Small intestine (tissue), 7 donors: Measurements from ENCODE around the gene ACAP2. TPM values are rescaled to one million over a fixed set of nuclear protein-coding genes. Genes with fewer than 3 reads are reported as not detected.
A peak's percentile ranks its signal among the peaks of the same experiment; 100 is the strongest.

Source experiments
- DNase-seq, 2 donors: peaks; one replicate each; pipeline versions ENCODE4 v3.0.0 to v3.0.0-alpha.2; 2013
- FAIRE-seq: peaks from 2 replicates; lab custom pipeline; 2012; peaks lifted over from hg19 to GRCh38; lab: Jason Lieb, UNC
- H3K27ac ChIP-seq, 3 donors: one replicate each; pipeline ENCODE4 v1.5.1; 2013; ENCODE audit warnings: low read length in 2 of 3, mild to moderate bottlenecking in 2 of 3, control low read depth in 1 of 3, inconsistent platforms in 1 of 3, low read depth in 1 of 3, moderate library complexity in 1 of 3
- H3K27me3 ChIP-seq, 3 donors: one replicate each; pipeline ENCODE4 v1.6.1; 2013; ENCODE audit warnings: low read length in 3 of 3, inconsistent platforms in 1 of 3; ENCODE audit not compliant: control insufficient read depth in 3 of 3, insufficient read depth in 3 of 3
- H3K36me3 ChIP-seq, 3 donors: one replicate each; pipeline ENCODE4 v1.6.1; 2013; ENCODE audit warnings: low read length in 3 of 3, inconsistent platforms in 1 of 3, low read depth in 1 of 3, mild to moderate bottlenecking in 1 of 3, moderate library complexity in 1 of 3; ENCODE audit not compliant: control insufficient read depth in 3 of 3, insufficient read depth in 2 of 3
- H3K4me1 ChIP-seq, 3 donors: one replicate each; pipeline ENCODE4 v1.6.1; 2013; ENCODE audit warnings: low read length in 2 of 3, inconsistent platforms in 1 of 3, low read depth in 1 of 3, mild to moderate bottlenecking in 1 of 3, moderate library complexity in 1 of 3; ENCODE audit not compliant: control insufficient read depth in 3 of 3, insufficient read depth in 2 of 3
- H3K4me3 ChIP-seq, 3 donors: one replicate each; pipeline ENCODE4 v1.5.1; 2013; ENCODE audit warnings: low read length in 3 of 3, control low read depth in 1 of 3, inconsistent platforms in 1 of 3, low read depth in 1 of 3, mild to moderate bottlenecking in 1 of 3, moderate library complexity in 1 of 3
- H3K9me3 ChIP-seq, 2 donors: one replicate each; pipeline ENCODE4 v1.6.1; 2013; ENCODE audit warnings: low read depth in 1 of 2, low read length in 1 of 2; ENCODE audit not compliant: control insufficient read depth in 2 of 2, insufficient read depth in 1 of 2
- WGBS, 3 donors: extraction: QIAGEN DNeasy Blood & Tissue Kit; methylation state at CpG; one replicate each; pipeline ENCODE4 v1.1.7; 2013; 5-methylcytosine and 5-hydroxymethylcytosine counted together
- polyA plus RNA-seq, 4 donors: library from polyadenylated mRNA; stranded (reverse) in 3 of 4; unstranded in 1 of 4; fragments of 200-250 nt in 3 of 4; fragments of 120-200 nt in 1 of 4; gene quantifications; one replicate each; pipeline versions ENCODE4 v1.2.1 to v1.2.3, GENCODE V29; 2013
- donor health status: healthy with polysubstance abuse.
- donor health status: control.
- donor health status: control.
- donor health status: Bipolar disorder and iron deficiency.
- donor health status: healthy.

ACAP2 gene
- polyA plus RNA-seq, 4 donors: 9.2 to 30.5 (median 10.3) TPM

GRCh38 chr3:195441051-195441450 is 1.8 kb downstream of the ACAP2 start:
- DNase-seq: no peak
- 22 to 51% (median 36%) methylated on average over 2 of the region's 2 CpGs for WGBS, 3 donors

GRCh38 chr3:195440379-195440778 is 2.4 kb downstream of the ACAP2 start:
- no peak overlapping the region for H3K4me3 ChIP-seq

More at GRCh38 chr3:195441051-195441450, 1.8 kb downstream of the ACAP2 start:
- Histone ChIP-seq H3K4me1 (peaks cover 0 to 12% (median 2%) of the 10 kb centered on the region in 3 donors), H3K27ac (no peak overlapping the region), H3K9me3 (no peaks in the 10 kb centered on the region), H3K4me3 (peak overlapping the region in 1 of 3 donors; percentile 89), H3K36me3 (peaks cover 0 to 3% (median 0%) of the 10 kb centered on the region in 3 donors), H3K27me3 (no peaks in the 10 kb centered on the region)
- FAIRE-seq: no peak

GRCh38 chr3:195438371-195438770 is 4.4 kb downstream of the ACAP2 start:
- Histone ChIP-seq H3K9me3 (no peaks in the 10 kb centered on the region), H3K36me3 (peaks cover 0 to 3% (median 0%) of the 10 kb centered on the region in 3 donors), H3K4me3 (no peak overlapping the region), H3K4me1 (peaks cover 0 to 6% (median 2%) of the 10 kb centered on the region in 3 donors), H3K27ac (no peak overlapping the region), H3K27me3 (no peaks in the 10 kb centered on the region)
- WGBS, 3 donors: 26 to 65% (median 53%) methylated on average over 2 of the region's 2 CpGs
- peak; percentile 22 to 80 for DNase-seq
- FAIRE-seq: no peak

More at GRCh38 chr3:195440379-195440778, 2.4 kb downstream of the ACAP2 start:
- FAIRE-seq (no peak), DNase-seq (no peak)
- peaks cover 0 to 3% (median 0%) of the 10 kb centered on the region in 3 donors for H3K36me3 ChIP-seq
- H3K27me3 ChIP-seq: no peaks in the 10 kb centered on the region
- H3K4me1 ChIP-seq: peaks cover 0 to 12% (median 2%) of the 10 kb centered on the region in 3 donors
- H3K27ac ChIP-seq: no peak overlapping the region
- H3K9me3 ChIP-seq: no peaks in the 10 kb centered on the region
- 61 to 83% (median 79%) methylated on average over 1 of the region's 1 CpG for WGBS, 3 donors

- DNase-seq: no peak
- WGBS, 3 donors: 72 to 90% (median 81%) methylated on average over 3 of the region's 3 CpGs
- FAIRE-seq: no peak
These were observed 17.0 kb downstream of the ACAP2 start for GRCh38 chr3:195425849-195426248.

GRCh38 chr3:195423818-195424217 is 19.0 kb downstream of the ACAP2 start:
- no peak overlapping the region for H3K4me3 ChIP-seq
- DNase-seq (no peak), FAIRE-seq (no peak)
- H3K36me3 ChIP-seq: no peaks in the 10 kb centered on the region
- no peaks in the 10 kb centered on the region for H3K27me3 ChIP-seq
- peaks cover 0 to 5% of the 10 kb centered on the region in 2 donors for H3K9me3 ChIP-seq
- peaks cover 0 to 2% (median 0%) of the 10 kb centered on the region in 3 donors for H3K4me1 ChIP-seq
- 93 to 97% (median 97%) methylated on average over 2 of the region's 2 CpGs for WGBS, 3 donors
- no peak overlapping the region for H3K27ac ChIP-seq

More at GRCh38 chr3:195425849-195426248, 17.0 kb downstream of the ACAP2 start:
- no peaks in the 10 kb centered on the region for H3K27me3 ChIP-seq
- H3K4me1 ChIP-seq: peaks cover 0 to 2% (median 0%) of the 10 kb centered on the region in 3 donors
- peaks cover 0 to 5% of the 10 kb centered on the region in 2 donors for H3K9me3 ChIP-seq
- no peaks in the 10 kb centered on the region for H3K36me3 ChIP-seq
- no peak overlapping the region for H3K4me3 ChIP-seq
- no peak overlapping the region for H3K27ac ChIP-seq

GRCh38 chr3:195421400-195421799 is 21.4 kb downstream of the ACAP2 start:
- no peak for FAIRE-seq
- Histone ChIP-seq H3K27me3 (no peaks in the 10 kb centered on the region), H3K36me3 (no peaks in the 10 kb centered on the region), H3K4me1 (peaks cover 0 to 2% (median 0%) of the 10 kb centered on the region in 3 donors), H3K9me3 (no peaks in the 10 kb centered on the region), H3K4me3 (no peak overlapping the region), H3K27ac (no peak overlapping the region)
- DNase-seq: no peak
- WGBS, 3 donors: 93 to 96% (median 95%) methylated on average over 4 of the region's 4 CpGs

- Histone ChIP-seq H3K36me3 (peaks cover 0 to 2% (median 0%) of the 10 kb centered on the region in 3 donors), H3K27me3 (no peaks in the 10 kb centered on the region), H3K4me3 (no peak overlapping the region), H3K4me1 (no peaks in the 10 kb centered on the region), H3K9me3 (no peaks in the 10 kb centered on the region), H3K27ac (no peak overlapping the region)
- DNase-seq: no peak
- no peak for FAIRE-seq
- 92 to 98% (median 98%) methylated on average over 4 of the region's 4 CpGs for WGBS, 3 donors
These were observed 26.0 kb downstream of the ACAP2 start for GRCh38 chr3:195416795-195417194.

GRCh38 chr3:195411836-195412235 is 31.0 kb downstream of the ACAP2 start:
- Histone ChIP-seq H3K4me1 (no peaks in the 10 kb centered on the region), H3K36me3 (peaks cover 0 to 6% (median 0%) of the 10 kb centered on the region in 3 donors), H3K27ac (no peak overlapping the region), H3K9me3 (no peaks in the 10 kb centered on the region), H3K4me3 (no peak overlapping the region), H3K27me3 (no peaks in the 10 kb centered on the region)
- FAIRE-seq: no peak
- no peak for DNase-seq

GRCh38 chr3:195410546-195410945 is 32.3 kb downstream of the ACAP2 start:
- Histone ChIP-seq H3K36me3 (peaks cover 0 to 6% (median 0%) of the 10 kb centered on the region in 3 donors), H3K4me1 (no peaks in the 10 kb centered on the region), H3K27ac (no peak overlapping the region), H3K4me3 (no peak overlapping the region), H3K9me3 (no peaks in the 10 kb centered on the region), H3K27me3 (no peaks in the 10 kb centered on the region)
- 92 to 97% (median 94%) methylated on average over 4 of the region's 4 CpGs for WGBS, 3 donors
- DNase-seq: no peak
- no peak for FAIRE-seq
